ENCODE measurements around the gene AAMP.

AAMP gene

GRCh38 chr2:218244665-218245064 lies 25.3 kb downstream of the AAMP start:
- Histone ChIP-seq H3K9me3 (ENCODE audit: control insufficient read depth in 2 of 2, low read length in 2 of 2) (no peaks in the 10 kb centered on the region), H3K27me3 (ENCODE audit: control insufficient read depth in 2 of 2, insufficient read depth in 2 of 2, low read length in 2 of 2) (no peaks in the 10 kb centered on the region), H3K4me3 (ENCODE audit: low read length in 2 of 2) (no peak overlapping the region), H3K36me3 (ENCODE audit: control insufficient read depth in 2 of 2, insufficient read depth in 2 of 2, low read length in 2 of 2) (peaks cover 63 to 84% of the 10 kb centered on the region in 2 donors), H3K27ac (ENCODE audit: low read depth in 2 of 2, low read length in 2 of 2) (no peak overlapping the region), H3K4me1 (ENCODE audit: control insufficient read depth in 2 of 2, insufficient read depth in 2 of 2, low read length in 2 of 2) (no peaks in the 10 kb centered on the region), H3K9ac (ENCODE audit: low read depth in 1 of 2, low read length in 2 of 2) (no peak overlapping the region)

DNA sequence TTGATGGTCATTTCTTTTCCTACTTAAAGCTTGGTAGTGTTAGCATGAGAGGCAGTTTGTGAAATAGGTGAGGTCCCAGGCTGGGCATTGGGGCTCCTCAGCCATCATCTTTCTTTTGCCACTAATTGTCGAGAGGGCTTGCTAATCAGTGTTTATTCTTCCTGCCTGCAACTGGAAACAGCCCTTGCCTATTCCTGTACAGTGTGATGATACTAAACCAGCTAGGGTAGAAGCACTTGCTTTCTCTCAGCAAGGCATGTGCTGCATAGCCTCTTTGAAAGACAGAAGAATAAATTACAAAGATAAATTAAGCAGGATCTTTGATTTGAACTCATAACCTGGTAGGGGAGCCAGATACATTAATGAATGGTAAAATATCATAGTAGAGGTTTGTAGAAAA lies 25.7 kb downstream of the AAMP start:
- no peaks in the 10 kb centered on the region for H3K27me3 ChIP-seq (ENCODE audit: control insufficient read depth in 2 of 2, insufficient read depth in 2 of 2, low read length in 2 of 2)
- no peak overlapping the region for H3K9ac ChIP-seq (ENCODE audit: low read depth in 1 of 2, low read length in 2 of 2)
- H3K36me3 ChIP-seq (ENCODE audit: control insufficient read depth in 2 of 2, insufficient read depth in 2 of 2, low read length in 2 of 2), result peaks cover 61 to 82% of the 10 kb centered on the region in 2 donors
- H3K4me1 ChIP-seq (ENCODE audit: control insufficient read depth in 2 of 2, insufficient read depth in 2 of 2, low read length in 2 of 2), result no peaks in the 10 kb centered on the region
- H3K27ac ChIP-seq (ENCODE audit: low read depth in 2 of 2, low read length in 2 of 2), result no peak overlapping the region
- H3K9me3 ChIP-seq (ENCODE audit: control insufficient read depth in 2 of 2, low read length in 2 of 2), result no peaks in the 10 kb centered on the region
- no peak overlapping the region for H3K4me3 ChIP-seq (ENCODE audit: low read length in 2 of 2)

GRCh38 chr2:218238887-218239286 lies 31.1 kb downstream of the AAMP start:
- H3K27ac ChIP-seq (ENCODE audit: low read depth in 2 of 2, low read length in 2 of 2), result peak overlapping the region; percentile 31 to 39
- H3K36me3 ChIP-seq (ENCODE audit: control insufficient read depth in 2 of 2, insufficient read depth in 2 of 2, low read length in 2 of 2), result peaks cover 53 to 79% of the 10 kb centered on the region in 2 donors
- no peaks in the 10 kb centered on the region for H3K4me1 ChIP-seq (ENCODE audit: control insufficient read depth in 2 of 2, insufficient read depth in 2 of 2, low read length in 2 of 2)
- no peaks in the 10 kb centered on the region for H3K27me3 ChIP-seq (ENCODE audit: control insufficient read depth in 2 of 2, insufficient read depth in 2 of 2, low read length in 2 of 2)
- H3K9ac ChIP-seq (ENCODE audit: low read depth in 1 of 2, low read length in 2 of 2), result no peak overlapping the region
- H3K4me3 ChIP-seq (ENCODE audit: low read length in 2 of 2), result no peak overlapping the region
- no peaks in the 10 kb centered on the region for H3K9me3 ChIP-seq (ENCODE audit: control insufficient read depth in 2 of 2, low read length in 2 of 2)

- peaks cover 54 to 75% of the 10 kb centered on the region in 2 donors for H3K36me3 ChIP-seq (ENCODE audit: control insufficient read depth in 2 of 2, insufficient read depth in 2 of 2, low read length in 2 of 2)
- H3K27ac ChIP-seq (ENCODE audit: low read depth in 2 of 2, low read length in 2 of 2), result no peak overlapping the region
- H3K9ac ChIP-seq (ENCODE audit: low read depth in 1 of 2, low read length in 2 of 2), result no peak overlapping the region
- H3K4me3 ChIP-seq (ENCODE audit: low read length in 2 of 2), result no peak overlapping the region
- no peaks in the 10 kb centered on the region for H3K27me3 ChIP-seq (ENCODE audit: control insufficient read depth in 2 of 2, insufficient read depth in 2 of 2, low read length in 2 of 2)
- H3K4me1 ChIP-seq (ENCODE audit: control insufficient read depth in 2 of 2, insufficient read depth in 2 of 2, low read length in 2 of 2), result no peaks in the 10 kb centered on the region
- H3K9me3 ChIP-seq (ENCODE audit: control insufficient read depth in 2 of 2, low read length in 2 of 2), result no peaks in the 10 kb centered on the region
Observed at GRCh38 chr2:218236829-218237228, 33.1 kb downstream of the AAMP start.

GRCh38 chr2:218235017-218235416 lies 34.9 kb downstream of the AAMP start:
- peaks cover 56 to 69% of the 10 kb centered on the region in 2 donors for H3K36me3 ChIP-seq (ENCODE audit: control insufficient read depth in 2 of 2, insufficient read depth in 2 of 2, low read length in 2 of 2)
- no peak overlapping the region for H3K27ac ChIP-seq (ENCODE audit: low read depth in 2 of 2, low read length in 2 of 2)
- no peak overlapping the region for H3K9ac ChIP-seq (ENCODE audit: low read depth in 1 of 2, low read length in 2 of 2)
- no peak overlapping the region for H3K4me3 ChIP-seq (ENCODE audit: low read length in 2 of 2)
- no peaks in the 10 kb centered on the region for H3K9me3 ChIP-seq (ENCODE audit: control insufficient read depth in 2 of 2, low read length in 2 of 2)
- peaks cover 14 to 17% of the 10 kb centered on the region in 2 donors for H3K4me1 ChIP-seq (ENCODE audit: control insufficient read depth in 2 of 2, insufficient read depth in 2 of 2, low read length in 2 of 2)
- H3K27me3 ChIP-seq (ENCODE audit: control insufficient read depth in 2 of 2, insufficient read depth in 2 of 2, low read length in 2 of 2), result no peaks in the 10 kb centered on the region

GRCh38 chr2:218234521-218234920 lies 35.4 kb downstream of the AAMP start:
- no peak overlapping the region for H3K27ac ChIP-seq (ENCODE audit: low read depth in 2 of 2, low read length in 2 of 2)

GRCh38 chr2:218233543-218233942 lies 36.4 kb downstream of the AAMP start:
- Histone ChIP-seq H3K4me1 (ENCODE audit: control insufficient read depth in 2 of 2, insufficient read depth in 2 of 2, low read length in 2 of 2) (peaks cover 23 to 32% of the 10 kb centered on the region in 2 donors), H3K27ac (ENCODE audit: low read depth in 2 of 2, low read length in 2 of 2) (no peak overlapping the region), H3K27me3 (ENCODE audit: control insufficient read depth in 2 of 2, insufficient read depth in 2 of 2, low read length in 2 of 2) (no peaks in the 10 kb centered on the region), H3K4me3 (ENCODE audit: low read length in 2 of 2) (no peak overlapping the region), H3K9me3 (ENCODE audit: control insufficient read depth in 2 of 2, low read length in 2 of 2) (no peaks in the 10 kb centered on the region), H3K9ac (ENCODE audit: low read depth in 1 of 2, low read length in 2 of 2) (no peak overlapping the region), H3K36me3 (ENCODE audit: control insufficient read depth in 2 of 2, insufficient read depth in 2 of 2, low read length in 2 of 2) (peaks cover 51 to 68% of the 10 kb centered on the region in 2 donors)

More at GRCh38 chr2:218234521-218234920, 35.4 kb downstream of the AAMP start:
- H3K36me3 ChIP-seq (ENCODE audit: control insufficient read depth in 2 of 2, insufficient read depth in 2 of 2, low read length in 2 of 2), result peaks cover 56 to 69% of the 10 kb centered on the region in 2 donors
- H3K9me3 ChIP-seq (ENCODE audit: control insufficient read depth in 2 of 2, low read length in 2 of 2), result no peaks in the 10 kb centered on the region
- peaks cover 19 to 22% of the 10 kb centered on the region in 2 donors for H3K4me1 ChIP-seq (ENCODE audit: control insufficient read depth in 2 of 2, insufficient read depth in 2 of 2, low read length in 2 of 2)
- no peak overlapping the region for H3K9ac ChIP-seq (ENCODE audit: low read depth in 1 of 2, low read length in 2 of 2)
- no peak overlapping the region for H3K4me3 ChIP-seq (ENCODE audit: low read length in 2 of 2)
- H3K27me3 ChIP-seq (ENCODE audit: control insufficient read depth in 2 of 2, insufficient read depth in 2 of 2, low read length in 2 of 2), result no peaks in the 10 kb centered on the region

GRCh38 chr2:218230882-218231281 lies 39.1 kb downstream of the AAMP start:
- H3K9me3 ChIP-seq (ENCODE audit: control insufficient read depth in 2 of 2, low read length in 2 of 2), result no peaks in the 10 kb centered on the region
- H3K36me3 ChIP-seq (ENCODE audit: control insufficient read depth in 2 of 2, insufficient read depth in 2 of 2, low read length in 2 of 2), result peaks cover 46 to 56% of the 10 kb centered on the region in 2 donors
- no peaks in the 10 kb centered on the region for H3K27me3 ChIP-seq (ENCODE audit: control insufficient read depth in 2 of 2, insufficient read depth in 2 of 2, low read length in 2 of 2)
- peaks cover 26 to 34% of the 10 kb centered on the region in 2 donors for H3K4me1 ChIP-seq (ENCODE audit: control insufficient read depth in 2 of 2, insufficient read depth in 2 of 2, low read length in 2 of 2)
- H3K27ac ChIP-seq (ENCODE audit: low read depth in 2 of 2, low read length in 2 of 2), result peak overlapping the region; percentile 66 to 79
- peak overlapping the region; percentile 28 to 37 for H3K4me3 ChIP-seq (ENCODE audit: low read length in 2 of 2)
- peak overlapping the region in 1 of 2 donors; percentile 15 for H3K9ac ChIP-seq (ENCODE audit: low read depth in 1 of 2, low read length in 2 of 2)

GRCh38 chr2:218229851-218230250 lies 40.1 kb downstream of the AAMP start:
- Histone ChIP-seq H3K27me3 (ENCODE audit: control insufficient read depth in 2 of 2, insufficient read depth in 2 of 2, low read length in 2 of 2) (no peaks in the 10 kb centered on the region), H3K36me3 (ENCODE audit: control insufficient read depth in 2 of 2, insufficient read depth in 2 of 2, low read length in 2 of 2) (peaks cover 46 to 52% of the 10 kb centered on the region in 2 donors), H3K9ac (ENCODE audit: low read depth in 1 of 2, low read length in 2 of 2) (peak overlapping the region; percentile 38 to 43), H3K4me3 (ENCODE audit: low read length in 2 of 2) (no peak overlapping the region), H3K9me3 (ENCODE audit: control insufficient read depth in 2 of 2, low read length in 2 of 2) (no peaks in the 10 kb centered on the region), H3K4me1 (ENCODE audit: control insufficient read depth in 2 of 2, insufficient read depth in 2 of 2, low read length in 2 of 2) (peaks cover 26 to 34% of the 10 kb centered on the region in 2 donors), H3K27ac (ENCODE audit: low read depth in 2 of 2, low read length in 2 of 2) (peak overlapping the region; percentile 66 to 79)

GRCh38 chr2:218229239-218229638 lies 40.7 kb downstream of the AAMP start:
- H3K36me3 ChIP-seq (ENCODE audit: control insufficient read depth in 2 of 2, insufficient read depth in 2 of 2, low read length in 2 of 2), result peaks cover 46 to 49% of the 10 kb centered on the region in 2 donors

More at GRCh38 chr2:218229239-218229638, 40.7 kb downstream of the AAMP start:
- Histone ChIP-seq H3K27ac (ENCODE audit: low read depth in 2 of 2, low read length in 2 of 2) (peak overlapping the region; percentile 66 to 79), H3K9ac (ENCODE audit: low read depth in 1 of 2, low read length in 2 of 2) (peak overlapping the region in 1 of 2 donors; percentile 15), H3K4me1 (ENCODE audit: control insufficient read depth in 2 of 2, insufficient read depth in 2 of 2, low read length in 2 of 2) (peaks cover 26 to 34% of the 10 kb centered on the region in 2 donors), H3K27me3 (ENCODE audit: control insufficient read depth in 2 of 2, insufficient read depth in 2 of 2, low read length in 2 of 2) (no peaks in the 10 kb centered on the region), H3K4me3 (ENCODE audit: low read length in 2 of 2) (no peak overlapping the region), H3K9me3 (ENCODE audit: control insufficient read depth in 2 of 2, low read length in 2 of 2) (no peaks in the 10 kb centered on the region)
